8988T (cell line): Measurements from ENCODE around the gene CD34.
"Not testable (repeated sequence)": the region's sequence is repeated elsewhere in the genome, so short reads cannot be mapped to it uniquely, and the experiment has no call there.

Experiments
- DNase-seq: peaks from one replicate; pipeline ENCODE4 v3.0.0; 2011

CD34 gene

GRCh38 chr1:207925969-207926368, 15.0 kb upstream of the CD34 start:
- DNase-seq = not testable (repeated sequence)

GRCh38 chr1:207925210-207925609, 14.3 kb upstream of the CD34 start:
- DNase-seq = no peak

- no peak for DNase-seq
These were observed 12.6 kb upstream of the CD34 start for GRCh38 chr1:207923561-207923960.

GRCh38 chr1:207923121-207923520, 12.2 kb upstream of the CD34 start:
- no peak for DNase-seq

GRCh38 chr1:207922554-207922953, 11.6 kb upstream of the CD34 start:
- no peak for DNase-seq

- no peak for DNase-seq
These were observed 10.4 kb upstream of the CD34 start for GRCh38 chr1:207921321-207921720.

- no peak for DNase-seq
These were observed 9.6 kb upstream of the CD34 start for GRCh38 chr1:207920444-207921021.

GRCh38 chr1:207919523-207920170, 8.7 kb upstream of the CD34 start:
- no peak for DNase-seq

GRCh38 chr1:207918581-207918980, 7.7 kb upstream of the CD34 start:
- DNase-seq = no peak

- no peak for DNase-seq
These were observed 7.1 kb upstream of the CD34 start for GRCh38 chr1:207918011-207918410.

- DNase-seq = no peak
These were observed 6.2 kb upstream of the CD34 start for GRCh38 chr1:207917080-207917479.

- no peak for DNase-seq
These were observed 3.0 kb upstream of the CD34 start for GRCh38 chr1:207913951-207914350.

GRCh38 chr1:207911856-207912760, 1.2 kb upstream of the CD34 start:
- no peak for DNase-seq

GRCh38 chr1:207909687-207910086, 1.2 kb downstream of the CD34 start:
- no peak for DNase-seq

GRCh38 chr1:207908107-207908734, 2.7 kb downstream of the CD34 start:
- DNase-seq = no peak

GRCh38 chr1:207904391-207904790, 6.5 kb downstream of the CD34 start:
- DNase-seq = no peak

- DNase-seq = no peak
These were observed 7.2 kb downstream of the CD34 start for GRCh38 chr1:207903767-207904166.

GRCh38 chr1:207903053-207903452, 7.9 kb downstream of the CD34 start:
- DNase-seq = no peak

- no peak for DNase-seq
These were observed 8.4 kb downstream of the CD34 start for GRCh38 chr1:207902566-207902965.

- DNase-seq = no peak
These were observed 9.8 kb downstream of the CD34 start for GRCh38 chr1:207901041-207901653.

- DNase-seq = no peak
These were observed 12.1 kb downstream of the CD34 start for GRCh38 chr1:207898836-207899235.

- DNase-seq = no peak
These were observed 12.7 kb downstream of the CD34 start for GRCh38 chr1:207898260-207898659.

GRCh38 chr1:207897188-207897587, 13.7 kb downstream of the CD34 start:
- no peak for DNase-seq
